SK-N-SH (cell line): ENCODE data around the gene N4BP3. TPM values are rescaled to one million over a fixed set of nuclear protein-coding genes. Genes with fewer than 3 reads are reported as not detected.

Experiments used
- CTCF ChIA-PET: fragments of 300-600, 350-600 bp; formaldehyde crosslinking; extraction: SDS; loops from one replicate; lab custom pipeline; 2021; lab: Yijun Ruan, JAX
- POLR2A ChIA-PET: fragments of 350-600 bp; sonication (Branson Sonifier 250); formaldehyde crosslinking; extraction: SDS; loops from one replicate; lab custom pipeline; 2020; ENCODE audit warnings: antibody characterized with exemption, inconsistent platforms; lab: Yijun Ruan, JAX
- DNase-seq: peaks from one replicate; pipeline ENCODE4 v3.0.0; 2012
- H2AFZ ChIP-seq: fragments of 200-600 bp; sonication (generic); 2 replicates; pipeline ENCODE4 v1.8.1; 2016; ENCODE audit warnings: antibody characterized with exemption, mild to moderate bottlenecking, low read depth
- H3F3A ChIP-seq: fragments of 200-600 bp; sonication (generic); replicated peaks from 2 replicates; pipeline ENCODE3; 2016; ENCODE audit warnings: antibody characterized with exemption, mild to moderate bottlenecking; ENCODE audit not compliant: insufficient read depth
- H3K27ac ChIP-seq, 2 experiments: fragments of 200-500 bp in 1 of 2; fragments of 200-600 bp in 1 of 2; sonication (Bioruptor generic) in 1 of 2; sonication (generic), shearing (Covaris generic) in 1 of 2; 2 replicates each; pipeline versions ENCODE4 v1.5.1 to v1.6.1; 2014 to 2016; ENCODE audit warnings: low read depth in 2 of 2, inconsistent platforms in 1 of 2, low read length in 1 of 2, mild to moderate bottlenecking in 1 of 2, mixed read lengths in 1 of 2
- H3K27me3 ChIP-seq: fragments of 200-600 bp; sonication (generic), shearing (Covaris generic); 2 replicates; pipeline ENCODE4 v1.6.1; 2016; ENCODE audit warnings: mixed run types; ENCODE audit not compliant: insufficient read depth
- H3K36me3 ChIP-seq, 2 experiments: fragments of 200-500 bp in 1 of 2; fragments of 200-600 bp in 1 of 2; sonication (Bioruptor generic) in 1 of 2; sonication (generic) in 1 of 2; replicated peaks in 1 of 2; 2 replicates each; pipeline versions ENCODE3 to v1.5.1; 2014 to 2016; ENCODE audit warnings: low read length in 1 of 2, mild to moderate bottlenecking in 1 of 2; ENCODE audit not compliant: insufficient read depth in 2 of 2, control insufficient read depth in 1 of 2
- H3K4me1 ChIP-seq, 2 experiments: fragments of 200-500 bp in 1 of 2; fragments of 200-600 bp in 1 of 2; sonication (Bioruptor generic) in 1 of 2; sonication (generic), shearing (Covaris generic) in 1 of 2; 2 replicates each; pipeline versions ENCODE4 v1.5.1 to v1.6.1; 2014 to 2016; ENCODE audit warnings: low read depth in 1 of 2, low read length in 1 of 2, mixed run types in 1 of 2; ENCODE audit not compliant: insufficient read depth in 2 of 2, control insufficient read depth in 1 of 2
- H3K4me2 ChIP-seq: fragments of 200-600 bp; sonication (generic), shearing (Covaris generic); 2 replicates; pipeline ENCODE4 v1.6.1; 2017; ENCODE audit warnings: mixed run types
- H3K4me3 ChIP-seq, 2 experiments: fragments of 200-500 bp in 1 of 2; fragments of 200-600 bp in 1 of 2; sonication (Bioruptor generic) in 1 of 2; sonication (generic), shearing (Covaris generic) in 1 of 2; 2 replicates each; pipeline versions ENCODE4 v1.5.1 to v1.8.1; 2014 to 2016; ENCODE audit warnings: low read depth in 2 of 2, inconsistent platforms in 1 of 2, low read length in 1 of 2, mild to moderate bottlenecking in 1 of 2, mixed read lengths in 1 of 2, moderate library complexity in 1 of 2
- H3K79me2 ChIP-seq: fragments of 200-600 bp; sonication (generic); 2 replicates; pipeline ENCODE4 v1.8.1; 2017; ENCODE audit warnings: mild to moderate bottlenecking; ENCODE audit not compliant: insufficient read depth
- H3K9ac ChIP-seq: fragments of 200-600 bp; sonication (generic); 2 replicates; pipeline ENCODE4 v1.6.1; 2017; ENCODE audit warnings: mixed run types
- H3K9me2 ChIP-seq: fragments of 200-600 bp; sonication (generic); 2 replicates; pipeline ENCODE4 v1.6.1; 2017; ENCODE audit warnings: mixed run types
- H3K9me3 ChIP-seq: fragments of 200-600 bp; sonication (generic); 2 replicates; pipeline ENCODE4 v1.6.1; 2017; ENCODE audit warnings: mixed run types, mild to moderate bottlenecking, moderate library complexity
- H4K20me1 ChIP-seq: fragments of 200-600 bp; sonication (generic); 2 replicates; pipeline ENCODE4 v1.6.1; 2017; ENCODE audit warnings: mild to moderate bottlenecking, mixed run types; ENCODE audit not compliant: insufficient read depth
- CTCF ChIP-seq: fragments of 200-600 bp; sonication (generic); IDR thresholded peaks from 2 replicates; pipeline ENCODE4 v1.6.1; 2017; ENCODE audit warnings: antibody characterized with exemption, mild to moderate bottlenecking, moderate library complexity
- EP300 ChIP-seq, 2 experiments: IDR thresholded peaks; 2 replicates each; pipeline versions ENCODE4 v1.4.0 to v1.6.1; 2012; ENCODE audit warnings: borderline replicate concordance in 1 of 2, low read depth in 1 of 2, low read length in 1 of 2
- FOXM1 ChIP-seq: IDR thresholded peaks from 2 replicates; pipeline ENCODE4 v1.4.0; 2012; ENCODE audit warnings: low read depth, mild to moderate bottlenecking
- GABPA ChIP-seq: IDR thresholded peaks from 2 replicates; pipeline ENCODE4 v1.4.0; 2012; ENCODE audit warnings: low read depth, mild to moderate bottlenecking
- IRF3 ChIP-seq: fragments of 150-350 bp; IDR thresholded peaks from 2 replicates; pipeline ENCODE4 v1.6.1; 2016; ENCODE audit warnings: mild to moderate bottlenecking, low read depth, low read length
- JUND ChIP-seq: IDR thresholded peaks from 2 replicates; pipeline ENCODE4 v1.4.0; 2012
- MAX ChIP-seq: IDR thresholded peaks from 2 replicates; pipeline ENCODE4 v1.4.0; 2012; ENCODE audit warnings: low read depth
- NRF1 ChIP-seq: IDR thresholded peaks from 2 replicates; pipeline ENCODE4 v1.6.1; 2012; ENCODE audit warnings: low read depth, mild to moderate bottlenecking, low read length
- RAD21 ChIP-seq: IDR thresholded peaks from 2 replicates; pipeline ENCODE4 v1.6.1; 2012; ENCODE audit warnings: mild to moderate bottlenecking, low read length
- SMC3 ChIP-seq: IDR thresholded peaks from 2 replicates; pipeline ENCODE4 v1.6.1; 2012; ENCODE audit warnings: low read depth, low read length, improper control_type of control experiment
- TAF1 ChIP-seq: IDR thresholded peaks from 2 replicates; pipeline ENCODE4 v1.6.1; 2012; ENCODE audit warnings: low read depth, mild to moderate bottlenecking, low read length, moderate library complexity, borderline replicate concordance
- TEAD4 ChIP-seq: IDR thresholded peaks from 2 replicates; pipeline ENCODE4 v1.4.0; 2012; ENCODE audit warnings: mild to moderate bottlenecking, borderline replicate concordance; ENCODE audit not compliant: insufficient read depth
- USF1 ChIP-seq: IDR thresholded peaks from 2 replicates; pipeline ENCODE4 v1.4.0; 2012; ENCODE audit warnings: low read depth, borderline replicate concordance
- YY1 ChIP-seq: IDR thresholded peaks from 2 replicates; pipeline ENCODE4 v1.4.0; 2012; ENCODE audit warnings: low read depth, mild to moderate bottlenecking
- ZBTB33 ChIP-seq: IDR thresholded peaks from 2 replicates; pipeline ENCODE4 v1.4.0; 2012; ENCODE audit warnings: low read depth, borderline replicate concordance
- WGBS: methylation state at CpG from one replicate; pipeline ENCODE4 v1.1.6; 2017; ENCODE audit warnings: low lambda C conversion rate; 5-methylcytosine and 5-hydroxymethylcytosine counted together
- polyA plus RNA-seq, 3 experiments: library from polyadenylated mRNA; depleted of rRNA; stranded (reverse); fragments of >200 nt; gene quantifications; 2 replicates each; pipeline ENCODE4 v1.2.3, GENCODE V29; 2012

The N4BP3 gene
- polyA plus RNA-seq, 1 of the 3 experiments (the other 2 are of a cell fraction) = 0.28 TPM

- no peaks in the 10 kb centered on the region for H3K27me3 ChIP-seq
- DNase-seq = no peak
- no peaks in the 10 kb centered on the region for H3F3A ChIP-seq
- H3K27ac ChIP-seq = no peak overlapping the region
- ChIA-PET POLR2A (no interaction called here), CTCF (interaction anchor here (1.1 to 9.4 kb wide), 4 partner anchors 9 to 45 kb away, joined by 3 to 116 read pairs (median 14); partner anchors contain the start of gene N4BP3)
- no peaks in the 10 kb centered on the region for H3K9me2 ChIP-seq
- H3K79me2 ChIP-seq = no peaks in the 10 kb centered on the region
- no peaks in the 10 kb centered on the region for H4K20me1 ChIP-seq
- H3K4me1 ChIP-seq = peaks cover 0 to 29% of the 10 kb centered on the region in 2 experiments; a peak in 1 of 4 replicates
- H2AFZ ChIP-seq = no peak overlapping the region
- 90% methylated on average over 5 of the region's 5 CpGs for WGBS
- no peak overlapping the region for H3K4me2 ChIP-seq
- TF ChIP-seq TEAD4 (no peak), NRF1 (no peak), YY1 (no peak), JUND (no peak), GABPA (no peak), TAF1 (no peak), CTCF (no peak), EP300 (IDR thresholded peaks at IDR 0.05; ENCODE audit: borderline replicate concordance in 1 of 2, low read depth in 1 of 2, low read length in 1 of 2) (no peak)
- no peak overlapping the region for H3K4me3 ChIP-seq
- no peak overlapping the region for H3K9ac ChIP-seq
- no peaks in the 10 kb centered on the region for H3K36me3 ChIP-seq
- H3K9me3 ChIP-seq = no peaks in the 10 kb centered on the region
Observed at GRCh38 chr5:178122346-178122745, 9.0 kb downstream of the N4BP3 start.

GRCh38 chr5:178123094-178123965 lies 10.0 kb downstream of the N4BP3 start:
- H2AFZ ChIP-seq = no peak overlapping the region
- H3K4me1 ChIP-seq = peaks cover 0 to 29% of the 10 kb centered on the region in 2 experiments; a peak in 1 of 4 replicates
- H3K4me3 ChIP-seq = no peak overlapping the region
- H3K27ac ChIP-seq = no peak overlapping the region
- POLR2A ChIA-PET = no interaction called here
- H3F3A ChIP-seq = no peaks in the 10 kb centered on the region
- no peaks in the 10 kb centered on the region for H3K79me2 ChIP-seq
- H4K20me1 ChIP-seq = no peaks in the 10 kb centered on the region
- H3K4me2 ChIP-seq = no peak overlapping the region
- WGBS = 89% methylated on average over 11 of the region's 13 CpGs
- CTCF ChIA-PET = interaction anchor here (1.1 to 9.4 kb wide), 6 partner anchors 10 to 467 kb away, joined by 3 to 116 read pairs (median 3); partner anchors contain the start of genes COL23A1 and N4BP3
- H3K9ac ChIP-seq = no peak overlapping the region
- no peak for TF ChIP-seq TAF1
- TF ChIP-seq GABPA = no peak
- no peak for TF ChIP-seq IRF3
- TF ChIP-seq SMC3 = no peak
- TF ChIP-seq FOXM1 = no peak
- no peak for TF ChIP-seq NRF1
- no peak for TF ChIP-seq USF1
- no peak for TF ChIP-seq MAX
- no peak for TF ChIP-seq ZBTB33
- TF ChIP-seq RAD21 = no peak
- no peak for DNase-seq
- no peaks in the 10 kb centered on the region for H3K27me3 ChIP-seq
- H3K9me2 ChIP-seq = no peaks in the 10 kb centered on the region
- no peaks in the 10 kb centered on the region for H3K9me3 ChIP-seq
- H3K36me3 ChIP-seq = no peaks in the 10 kb centered on the region
